HepG2 (cell line): ENCODE results near the gene C1RL. TPM values are rescaled to one million over a fixed set of nuclear protein-coding genes. Genes with fewer than 3 reads are reported as not detected.

ENCODE experiments used
- ATAC-seq: fragments of 200-7000 bp; cut with Tn5 transposase; 3 replicates; pipeline ENCODE4 v1.9.1; 2020; ENCODE audit warnings: mild to moderate bottlenecking, moderate library complexity
- BruUV-seq: library from RNA; stranded (reverse); fragments of 400-500 nt; replicated peaks from 2 replicates; lab custom pipeline; 2021; lab: Mats Ljungman, UMichigan
- CTCF ChIA-PET: fragments of 300-600 bp; formaldehyde crosslinking; extraction: SDS; loops from one replicate; lab custom pipeline; 2021; ENCODE audit warnings: low total read pairs, inconsistent platforms, low intra/inter-chr PET ratio; lab: Yijun Ruan, JAX
- POLR2A ChIA-PET: fragments of 350-600 bp; sonication (Branson Sonifier 250); formaldehyde crosslinking; loops from one replicate; lab custom pipeline; 2020; ENCODE audit warnings: antibody characterized with exemption, inconsistent platforms; lab: Yijun Ruan, JAX
- DNase-seq: peaks from one replicate; pipeline ENCODE4 v3.0.0-alpha.2; 2015; ENCODE audit warnings: low spot score
- FAIRE-seq: peaks from 3 replicates; lab custom pipeline; 2011; peaks lifted over from hg19 to GRCh38; lab: Jason Lieb, UNC
- H2AFZ ChIP-seq: one replicate; pipeline ENCODE4 v1.6.1; 2011; ENCODE audit warnings: low read length, inconsistent platforms
- H3K27ac ChIP-seq: fragments of 300-600 bp; 3 replicates; pipeline ENCODE4 v1.8.0; 2011; ENCODE audit warnings: mixed run types, mild to moderate bottlenecking, mixed read lengths, low read length, inconsistent platforms; ENCODE audit not compliant: insufficient read depth; ENCODE audit errors: extremely low read length
- H3K27me3 ChIP-seq, 2 experiments: fragments of 200-600 bp in 1 of 2; 2 replicates in 1 of 2; 3 replicates in 1 of 2; pipeline versions ENCODE4 v1.6.0 to v1.8.0; 2011; ENCODE audit warnings: low read length in 2 of 2, mild to moderate bottlenecking in 2 of 2, moderate library complexity in 2 of 2, inconsistent platforms in 1 of 2; ENCODE audit not compliant: insufficient read depth in 2 of 2, control insufficient read depth in 1 of 2
- H3K36me3 ChIP-seq, 2 experiments: fragments of 200-600 bp in 1 of 2; replicated peaks in 1 of 2; 2 replicates in 1 of 2; 3 replicates in 1 of 2; pipeline versions ENCODE4 v1.5.1 to v1.8.0; 2011; ENCODE audit warnings: low read length in 2 of 2, inconsistent platforms in 1 of 2; ENCODE audit not compliant: insufficient read depth in 2 of 2, control insufficient read depth in 1 of 2
- H3K4me1 ChIP-seq: 2 replicates; pipeline ENCODE4 v1.5.1; 2012; ENCODE audit warnings: low read length, inconsistent platforms; ENCODE audit not compliant: insufficient read depth
- H3K4me2 ChIP-seq: 2 replicates; pipeline ENCODE4 v1.6.0; 2011; ENCODE audit warnings: low read depth, low read length, inconsistent platforms
- H3K4me3 ChIP-seq, 3 experiments: fragments of 200-600 bp in 1 of 3; sonication (generic), shearing (Covaris generic) in 1 of 3; replicated peaks in 1 of 3; 2 replicates each; pipeline ENCODE4 v1.5.1; 2011 to 2016; ENCODE audit warnings: low read length in 3 of 3, inconsistent platforms in 2 of 3, low read depth in 2 of 3, mild to moderate bottlenecking in 2 of 3, control low read depth in 1 of 3, mixed read lengths in 1 of 3; ENCODE audit not compliant: insufficient read depth in 1 of 3
- H3K79me2 ChIP-seq: one replicate; pipeline ENCODE4 v1.6.1; 2011; ENCODE audit warnings: low read length, inconsistent platforms; ENCODE audit not compliant: insufficient read depth
- H3K9ac ChIP-seq: 2 replicates; pipeline ENCODE4 v1.6.0; 2011; ENCODE audit warnings: mild to moderate bottlenecking, low read depth, low read length, inconsistent platforms; ENCODE audit not compliant: insufficient read depth
- H3K9me3 ChIP-seq: 2 replicates; pipeline ENCODE4 v1.5.1; 2012; ENCODE audit warnings: mild to moderate bottlenecking, low read length
- H4K20me1 ChIP-seq: 2 replicates; pipeline ENCODE4 v1.6.0; 2011; ENCODE audit warnings: inconsistent platforms, mild to moderate bottlenecking, low read length, moderate library complexity; ENCODE audit not compliant: insufficient read depth
- AHDC1 ChIP-seq: sonication (generic); formaldehyde crosslinking; IDR thresholded peaks from 2 replicates; pipeline ENCODE4 v1.5.1; 2020; ENCODE audit warnings: mild to moderate bottlenecking, missing genetic modification reagents, borderline replicate concordance
- CEBPG ChIP-seq: IDR thresholded peaks from 2 replicates; pipeline ENCODE4 v1.6.1; 2016
- FOXO4 ChIP-seq: sonication (generic); formaldehyde crosslinking; conservative IDR thresholded peaks from 2 replicates; pipeline ENCODE4 v1.8.1; 2023; ENCODE audit warnings: missing genetic modification reagents
- NR2F6 ChIP-seq, 2 experiments: IDR thresholded peaks; 2 replicates each; pipeline ENCODE4 v1.6.1; 2016; ENCODE audit warnings: antibody characterized with exemption in 1 of 2, mild to moderate bottlenecking in 1 of 2
- TEF ChIP-seq: sonication (generic); formaldehyde crosslinking; IDR thresholded peaks from 2 replicates; pipeline ENCODE4 v1.5.0; 2020; ENCODE audit warnings: missing genetic modification reagents
- U2AF1 ChIP-seq: fragments of 200-400 bp; formaldehyde crosslinking; optimal IDR thresholded peaks from 2 replicates; pipeline ENCODE3; 2017; ENCODE audit warnings: mild to moderate bottlenecking, low read depth, low read length
- XBP1 ChIP-seq: sonication (generic); formaldehyde crosslinking; IDR thresholded peaks from 2 replicates; pipeline ENCODE4 v1.5.0; 2020; ENCODE audit warnings: missing genetic modification reagents
- ZFY ChIP-seq: sonication (generic); formaldehyde crosslinking; IDR thresholded peaks from 2 replicates; pipeline ENCODE4 v1.4.0; 2020; ENCODE audit warnings: missing genetic modification reagents
- ZMYM3 ChIP-seq: sonication (generic); formaldehyde crosslinking; IDR thresholded peaks from 2 replicates; pipeline ENCODE4 v1.5.1; 2020; ENCODE audit warnings: mild to moderate bottlenecking, missing genetic modification reagents
- ZNF331 ChIP-seq: sonication (generic); formaldehyde crosslinking; IDR thresholded peaks from 2 replicates; pipeline ENCODE4 v1.4.0; 2020; ENCODE audit warnings: missing genetic modification reagents
- ZNF766 ChIP-seq: sonication (generic); formaldehyde crosslinking; IDR thresholded peaks from 2 replicates; pipeline ENCODE4 v1.5.0; 2020; ENCODE audit warnings: missing genetic modification reagents, borderline replicate concordance
- WGBS: methylation state at CpG from one replicate; pipeline ENCODE4 v1.1.6; 2017; ENCODE audit warnings: low lambda C conversion rate; 5-methylcytosine and 5-hydroxymethylcytosine counted together
- in situ Hi-C: cut with HindIII; loops from 2 replicates; pipeline ENCODE4 v1.10.0; 2017; ENCODE audit warnings: low pct_unique_long_range_greater_than_20kb; ENCODE audit not compliant: extremely low pct_ligation_motif_present
- intact Hi-C: fragments of 100-400 bp; cut with micrococcal nuclease; formaldehyde crosslinking; loops from one replicate; pipeline ENCODE4 v1.10.0; 2022; ENCODE audit not compliant: unreplicated experiment
- polyA plus RNA-seq, 8 experiments: library from polyadenylated mRNA; depleted of rRNA in 3 of 8; stranded (reverse) in 7 of 8; unstranded in 1 of 8; fragments of >200 nt; fragmentation: Illumina TruSeq in 4 of 8; extraction: Trizol in 4 of 8; gene quantifications; 2 replicates each; pipeline versions ENCODE4 v1.2.1 to v1.2.3, GENCODE V29; 2011 to 2016; ENCODE audit warnings: low read depth in 4 of 8, missing spikeins in 1 of 8, mixed read lengths in 1 of 8; ENCODE audit not compliant: insufficient read depth in 1 of 8
- total RNA-seq, 5 experiments: library from RNA; depleted of rRNA; stranded (reverse); fragments of >200 nt; fragmentation: Illumina TruSeq; extraction: Trizol; gene quantifications; 2 replicates each; pipeline ENCODE4 v1.2.3, GENCODE V29; 2016; ENCODE audit warnings: low read depth in 1 of 5

The C1RL gene
- total and polyA plus RNA-seq, 2 of the 13 experiments (the other 11 are each of a cell fraction or from before 2014, with no cell fraction given) = 28.9 to 53.1 TPM

- ChIA-PET POLR2A (interaction anchor here (1.7 kb wide), 1 partner anchor 12 kb away, joined by 5 read pairs; the partner anchor contains the start of gene C1S), CTCF (no interaction called here)
- H2AFZ ChIP-seq = no peak overlapping the region
- peaks cover 18% of the 10 kb centered on the region for H3K4me1 ChIP-seq
- H3K36me3 ChIP-seq = no peaks in the 10 kb centered on the region
- no peak overlapping the region for H3K27ac ChIP-seq
- H3K79me2 ChIP-seq = no peaks in the 10 kb centered on the region
- H3K4me3 ChIP-seq = no peak overlapping the region
- TF ChIP-seq ZNF331 (CRISPR knock-in tag) (peak; percentile 76), U2AF1 (no peak)
- no peak for DNase-seq
- WGBS = 61% methylated on average over 6 of the region's 6 CpGs
- no TSS peak for BruUV-seq
- no peaks in the 10 kb centered on the region for H4K20me1 ChIP-seq
- no peaks in the 10 kb centered on the region for H3K9me3 ChIP-seq
- H3K4me2 ChIP-seq = no peak overlapping the region; the same call in 1 of the 2 replicates
- peak; percentile 18 for FAIRE-seq
- no peak overlapping the region for H3K9ac ChIP-seq
- intact Hi-C loops = no loop called here
- in situ Hi-C loops = no loop called here
- no peak for ATAC-seq
- H3K27me3 ChIP-seq = no peaks in the 10 kb centered on the region
Observed at GRCh38 chr12:7072554-7072953, 36.5 kb downstream of the C1RL start.

DNA sequence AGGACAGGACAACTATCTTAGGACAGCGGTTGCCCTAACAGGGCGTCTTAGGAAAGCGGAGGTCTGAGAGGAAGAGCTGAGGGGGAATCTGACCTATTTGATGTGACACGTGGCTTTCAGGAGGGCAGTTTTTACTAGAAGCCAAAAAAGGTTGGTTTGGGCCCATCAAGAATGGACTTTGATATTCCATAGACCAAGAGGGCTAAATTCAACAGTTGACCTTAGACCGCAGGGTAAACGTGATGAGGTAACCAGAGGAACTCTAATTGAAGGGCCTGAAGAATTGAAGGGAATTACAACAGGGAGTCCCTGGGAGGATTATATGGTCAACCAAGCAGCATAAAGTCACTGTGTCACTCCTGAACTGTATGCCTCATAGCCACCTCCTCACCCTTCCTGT, 37.0 kb downstream of the C1RL start:
- CTCF ChIA-PET = no interaction called here
- TF ChIP-seq ZFY (CRISPR knock-in tag) (no peak), ZNF766 (CRISPR knock-in tag) (no peak), XBP1 (no peak), TEF (CRISPR knock-in tag) (no peak), FOXO4 (CRISPR knock-in tag) (no peak), AHDC1 (CRISPR knock-in tag) (peak; percentile 62; the same call in 1 of the 2 replicates), NR2F6 (IDR thresholded peaks at IDR 0.05) (peak; percentile 81), NR2F6 (CRISPR knock-in tag; IDR thresholded peaks at IDR 0.05) (peak; percentile 48; the same call in 1 of the 2 replicates), CEBPG (CRISPR knock-in tag) (peak; percentile 28; the same call in 1 of the 2 replicates), ZMYM3 (CRISPR knock-in tag) (no peak)

More for the DNA sequence above, 37.0 kb downstream of the C1RL start:
- H3K4me2 ChIP-seq = no peak overlapping the region; the same call in 1 of the 2 replicates
- intact Hi-C loops (no loop called here), in situ Hi-C loops (no loop called here)
- H2AFZ ChIP-seq = no peak overlapping the region
- H3K4me3 ChIP-seq = no peak overlapping the region
- H3K27me3 ChIP-seq = no peaks in the 10 kb centered on the region
- peak overlapping the region; percentile 21 for H3K27ac ChIP-seq
- no peaks in the 10 kb centered on the region for H3K36me3 ChIP-seq
- H3K9me3 ChIP-seq = no peaks in the 10 kb centered on the region
- WGBS = 33% methylated on average over 6 of the region's 6 CpGs
- H4K20me1 ChIP-seq = no peaks in the 10 kb centered on the region
- H3K4me1 ChIP-seq = peaks cover 18% of the 10 kb centered on the region
- ATAC-seq (peak; percentile 64), DNase-seq (peak; percentile 56), FAIRE-seq (peak; percentile 64)
- no peak overlapping the region for H3K9ac ChIP-seq
- no peaks in the 10 kb centered on the region for H3K79me2 ChIP-seq
- POLR2A ChIA-PET = no interaction called here
- no TSS peak for BruUV-seq
